A549 (cell line): ENCODE measurements around the gene MXI1. TPM values are rescaled to one million over a fixed set of nuclear protein-coding genes. Genes with fewer than 3 reads are reported as not detected.

Experiments used
- ATAC-seq, 2 experiments: fragments of 200-7000 bp in 1 of 2; fragments of >200 bp in 1 of 2; cut with Nextera tagmentation in 1 of 2; cut with Tn5 transposase in 1 of 2; 3 replicates each; pipeline versions ENCODE4 v1.8.0 to v1.9.1; 2018 to 2020; ENCODE audit warnings: mild to moderate bottlenecking in 1 of 2, moderate library complexity in 1 of 2
- CTCF ChIA-PET: fragments of 300-600 bp; sonication (Branson Sonifier 250); formaldehyde crosslinking; extraction: SDS; loops from one replicate; lab custom pipeline; 2021; ENCODE audit warnings: antibody characterized with exemption, inconsistent platforms; lab: Yijun Ruan, JAX
- POLR2A ChIA-PET: fragments of 350-600 bp; formaldehyde crosslinking; extraction: SDS; loops from one replicate; lab custom pipeline; 2021; ENCODE audit warnings: antibody characterized with exemption, inconsistent platforms; lab: Yijun Ruan, JAX
- DNase-seq, 2 experiments: peaks; one replicate each; pipeline versions ENCODE4 v3.0.0 to v3.0.0-alpha.2; 2011 to 2016; ENCODE audit warnings: low read depth in 1 of 2, low spot score in 1 of 2
- FAIRE-seq: peaks from 2 replicates; lab custom pipeline; 2011; peaks lifted over from hg19 to GRCh38; lab: Jason Lieb, UNC
- H3K27ac ChIP-seq, 2 experiments: fragments of >200 bp; sonication (Bioruptor Twin); formaldehyde crosslinking; 3 replicates each; pipeline ENCODE4 v1.5.1; 2016 to 2017
- H3K4me1 ChIP-seq: fragments of >200 bp; sonication (Bioruptor Twin); formaldehyde crosslinking; 3 replicates; pipeline ENCODE4 v1.6.1; 2016
- H3K4me2 ChIP-seq: fragments of >200 bp; sonication (Bioruptor Twin); formaldehyde crosslinking; 3 replicates; pipeline ENCODE4 v1.6.1; 2016
- H3K4me3 ChIP-seq: fragments of >200 bp; sonication (Bioruptor Twin); formaldehyde crosslinking; 3 replicates; pipeline ENCODE4 v1.5.1; 2016
- H3K9me3 ChIP-seq: fragments of >200 bp; sonication (Bioruptor Twin); formaldehyde crosslinking; 3 replicates; pipeline ENCODE4 v1.6.1; 2016
- BHLHE40 ChIP-seq: IDR thresholded peaks from 2 replicates; pipeline ENCODE4 v1.6.1; 2012; ENCODE audit warnings: low read depth, low read length, inconsistent platforms
- CHD2 ChIP-seq: fragments of 150-350 bp; IDR thresholded peaks from 2 replicates; pipeline ENCODE4 v1.6.1; 2014; ENCODE audit warnings: low read length; ENCODE audit not compliant: partially characterized antibody
- EHMT2 ChIP-seq: fragments of 200-600 bp; sonication (generic); IDR thresholded peaks from 2 replicates; pipeline ENCODE4 v1.6.1; 2016; ENCODE audit warnings: antibody characterized with exemption, low read depth, mild to moderate bottlenecking, moderate library complexity
- ELK1 ChIP-seq: fragments of 150-350 bp; IDR thresholded peaks from 2 replicates; pipeline ENCODE4 v1.6.1; 2014; ENCODE audit warnings: low read depth, mild to moderate bottlenecking, low read length
- FOSL2 ChIP-seq, 2 experiments: fragments of 450-650 bp in 1 of 2; fragments of >200 bp in 1 of 2; sonication (Bioruptor Twin) in 1 of 2; formaldehyde crosslinking; IDR thresholded peaks; 2 replicates each; pipeline versions ENCODE4 v1.5.0 to v1.6.1; 2016 to 2020; ENCODE audit warnings: mild to moderate bottlenecking in 1 of 2, moderate library complexity in 1 of 2
- GATA3 ChIP-seq: IDR thresholded peaks from 2 replicates; pipeline ENCODE4 v1.6.1; 2012; ENCODE audit warnings: borderline replicate concordance
- HEYL ChIP-seq: fragments of 250-450 bp; sonication (Bioruptor Pico); IDR thresholded peaks from 2 replicates; pipeline ENCODE4 v1.8.0; 2021; ENCODE audit warnings: mild to moderate bottlenecking, moderate library complexity
- HOXB5 ChIP-seq: fragments of 250-450 bp; sonication (Bioruptor Pico); IDR thresholded peaks from 2 replicates; pipeline ENCODE4 v1.5.0; 2020; ENCODE audit warnings: mild to moderate bottlenecking, moderate library complexity
- JUN ChIP-seq, 2 experiments: fragments of >200 bp; sonication (Bioruptor Twin); formaldehyde crosslinking; IDR thresholded peaks; 2 replicates in 1 of 2; 3 replicates in 1 of 2; pipeline ENCODE4 v1.6.1; 2016 to 2017
- MAX ChIP-seq: IDR thresholded peaks from 2 replicates; pipeline ENCODE4 v1.6.1; 2012
- MAZ ChIP-seq: fragments of 150-350 bp; IDR thresholded peaks from 2 replicates; pipeline ENCODE4 v1.6.1; 2014; ENCODE audit warnings: antibody characterized with exemption, low read depth, low read length, borderline replicate concordance
- MYC ChIP-seq: IDR thresholded peaks from 2 replicates; pipeline ENCODE4 v1.6.1; 2012; ENCODE audit warnings: mild to moderate bottlenecking, inconsistent platforms, low read length, improper control_type of control experiment, borderline replicate concordance
- NFE2L2 ChIP-seq: fragments of 150-350 bp; conservative IDR thresholded peaks from 2 replicates; pipeline ENCODE4 v1.6.1; 2014; ENCODE audit warnings: low read length
- PHF8 ChIP-seq: fragments of 200-600 bp; sonication (generic); IDR thresholded peaks from 2 replicates; pipeline ENCODE4 v1.6.1; 2016; ENCODE audit warnings: low read depth, mild to moderate bottlenecking, antibody characterized with exemption, moderate library complexity, borderline replicate concordance
- POLR2A ChIP-seq: IDR thresholded peaks from 2 replicates; pipeline ENCODE4 v1.6.1; 2012; ENCODE audit warnings: mild to moderate bottlenecking, low read length
- POLR2AphosphoS2 ChIP-seq: conservative IDR thresholded peaks from 2 replicates; pipeline ENCODE4 v1.6.1; 2012; ENCODE audit warnings: low read length, improper control_type of control experiment, inconsistent platforms
- RAD21 ChIP-seq, 2 experiments: fragments of >200 bp in 1 of 2; sonication (Bioruptor Twin) in 1 of 2; formaldehyde crosslinking in 1 of 2; IDR thresholded peaks in 1 of 2; conservative IDR thresholded peaks in 1 of 2; 2 replicates in 1 of 2; 3 replicates in 1 of 2; pipeline ENCODE4 v1.6.1; 2012 to 2018; ENCODE audit warnings: inconsistent platforms in 1 of 2
- RNF2 ChIP-seq: fragments of 200-600 bp; sonication (generic); IDR thresholded peaks from 2 replicates; pipeline ENCODE4 v1.6.1; 2016; ENCODE audit warnings: low read depth, mild to moderate bottlenecking, antibody characterized with exemption, moderate library complexity, borderline replicate concordance
- SMC3 ChIP-seq: fragments of >200 bp; sonication (Bioruptor Twin); formaldehyde crosslinking; IDR thresholded peaks from 3 replicates; pipeline ENCODE4 v1.6.1; 2018; ENCODE audit warnings: inconsistent platforms
- SREBF2 ChIP-seq: fragments of 450-650 bp; IDR thresholded peaks from 2 replicates; pipeline ENCODE4 v1.6.1; 2014; ENCODE audit warnings: mild to moderate bottlenecking, moderate library complexity
- ZSCAN20 ChIP-seq: fragments of 250-450 bp; sonication (Bioruptor Pico); IDR thresholded peaks from 2 replicates; pipeline ENCODE4 v1.8.0; 2022; ENCODE audit warnings: mild to moderate bottlenecking, moderate library complexity
- WGBS: methylation state at CpG from one replicate; pipeline ENCODE4 v1.1.6; 2017; ENCODE audit errors: missing lambda C conversion rate; 5-methylcytosine and 5-hydroxymethylcytosine counted together
- polyA plus RNA-seq, 4 experiments: library from polyadenylated mRNA; depleted of rRNA in 3 of 4; stranded (reverse); fragments of >200 nt; fragmentation: RNase III in 1 of 4; extraction: RNeasy Plus Mini Kit Qiagen cat#74134 plus additional on column Dnase treatment in 1 of 4; gene quantifications; 2 replicates in 3 of 4; 3 replicates in 1 of 4; pipeline ENCODE4 v1.2.3, GENCODE V29; 2011 to 2017
- TF ChIP-seq, protein P1 (sequence below): fragments of 450-650 bp; IDR thresholded peaks from 2 replicates; pipeline ENCODE4 v1.6.1; 2014; ENCODE audit warnings: antibody characterized with exemption
- TF ChIP-seq, protein P2 (sequence below): fragments of >200 bp; sonication (Bioruptor Twin); formaldehyde crosslinking; IDR thresholded peaks from 3 replicates; pipeline ENCODE4 v1.6.1; 2016
- TF ChIP-seq, protein P3 (sequence below): fragments of 200-600 bp; sonication (generic); IDR thresholded peaks from 2 replicates; pipeline ENCODE4 v1.6.1; 2016; ENCODE audit warnings: antibody characterized with exemption, mild to moderate bottlenecking, moderate library complexity
- TF ChIP-seq, protein P4 (sequence below): fragments of >200 bp; sonication (Bioruptor Twin); formaldehyde crosslinking; IDR thresholded peaks from 3 replicates; pipeline ENCODE4 v1.5.1; 2016

Gene MXI1
- polyA plus RNA-seq, 2 of the 4 experiments (the other 2 are of a cell fraction) = 7.1 to 15.7 TPM

GRCh38 chr10:110304780-110305421 is 97.5 kb downstream of the MXI1 start, which contains the start of gene SMNDC1:
SMNDC1 (minus strand) TSS chr10:110304920; CDS start chr10:110303587, 1,333 bp downstream.
- WGBS = 1% methylated on average over 41 of the region's 42 CpGs
- Histone ChIP-seq H3K9me3 (no peaks in the 10 kb centered on the region), H3K4me3 (peak within 1 kb of the TSS; percentile 93), H3K4me2 (peak within 1 kb of the TSS; percentile 92), H3K27ac (peak within 1 kb of the TSS; percentile 97 to 98), H3K4me1 (peaks cover 57% of the 10 kb centered on the region)
- ChIA-PET POLR2A (interaction anchor here (0.6 to 2.0 kb wide), 21 partner anchors 15 to 636 kb away, joined by 3 to 20 read pairs (median 4); partner anchors contain the start of genes BBIP1 and SHOC2), CTCF (interaction anchor here (0.9 to 7.4 kb wide), 20 partner anchors 21 to 441 kb away, joined by 3 to 65 read pairs (median 5); partner anchors contain the start of gene DUSP5)
- peak; percentile 86 to 99 for DNase-seq
- TF ChIP-seq, protein P1, sequence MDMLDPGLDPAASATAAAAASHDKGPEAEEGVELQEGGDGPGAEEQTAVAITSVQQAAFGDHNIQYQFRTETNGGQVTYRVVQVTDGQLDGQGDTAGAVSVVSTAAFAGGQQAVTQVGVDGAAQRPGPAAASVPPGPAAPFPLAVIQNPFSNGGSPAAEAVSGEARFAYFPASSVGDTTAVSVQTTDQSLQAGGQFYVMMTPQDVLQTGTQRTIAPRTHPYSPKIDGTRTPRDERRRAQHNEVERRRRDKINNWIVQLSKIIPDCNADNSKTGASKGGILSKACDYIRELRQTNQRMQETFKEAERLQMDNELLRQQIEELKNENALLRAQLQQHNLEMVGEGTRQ = peak; percentile 92
- peak; percentile 94 for TF ChIP-seq CHD2
- TF ChIP-seq, protein P2, sequence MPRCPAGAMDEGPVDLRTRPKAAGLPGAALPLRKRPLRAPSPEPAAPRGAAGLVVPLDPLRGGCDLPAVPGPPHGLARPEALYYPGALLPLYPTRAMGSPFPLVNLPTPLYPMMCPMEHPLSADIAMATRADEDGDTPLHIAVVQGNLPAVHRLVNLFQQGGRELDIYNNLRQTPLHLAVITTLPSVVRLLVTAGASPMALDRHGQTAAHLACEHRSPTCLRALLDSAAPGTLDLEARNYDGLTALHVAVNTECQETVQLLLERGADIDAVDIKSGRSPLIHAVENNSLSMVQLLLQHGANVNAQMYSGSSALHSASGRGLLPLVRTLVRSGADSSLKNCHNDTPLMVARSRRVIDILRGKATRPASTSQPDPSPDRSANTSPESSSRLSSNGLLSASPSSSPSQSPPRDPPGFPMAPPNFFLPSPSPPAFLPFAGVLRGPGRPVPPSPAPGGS = peak; percentile 9; the same call in 1 of the 3 replicates
- peak; percentile 23; the same call in 1 of the 2 replicates for TF ChIP-seq GATA3
- TF ChIP-seq, protein P3, sequence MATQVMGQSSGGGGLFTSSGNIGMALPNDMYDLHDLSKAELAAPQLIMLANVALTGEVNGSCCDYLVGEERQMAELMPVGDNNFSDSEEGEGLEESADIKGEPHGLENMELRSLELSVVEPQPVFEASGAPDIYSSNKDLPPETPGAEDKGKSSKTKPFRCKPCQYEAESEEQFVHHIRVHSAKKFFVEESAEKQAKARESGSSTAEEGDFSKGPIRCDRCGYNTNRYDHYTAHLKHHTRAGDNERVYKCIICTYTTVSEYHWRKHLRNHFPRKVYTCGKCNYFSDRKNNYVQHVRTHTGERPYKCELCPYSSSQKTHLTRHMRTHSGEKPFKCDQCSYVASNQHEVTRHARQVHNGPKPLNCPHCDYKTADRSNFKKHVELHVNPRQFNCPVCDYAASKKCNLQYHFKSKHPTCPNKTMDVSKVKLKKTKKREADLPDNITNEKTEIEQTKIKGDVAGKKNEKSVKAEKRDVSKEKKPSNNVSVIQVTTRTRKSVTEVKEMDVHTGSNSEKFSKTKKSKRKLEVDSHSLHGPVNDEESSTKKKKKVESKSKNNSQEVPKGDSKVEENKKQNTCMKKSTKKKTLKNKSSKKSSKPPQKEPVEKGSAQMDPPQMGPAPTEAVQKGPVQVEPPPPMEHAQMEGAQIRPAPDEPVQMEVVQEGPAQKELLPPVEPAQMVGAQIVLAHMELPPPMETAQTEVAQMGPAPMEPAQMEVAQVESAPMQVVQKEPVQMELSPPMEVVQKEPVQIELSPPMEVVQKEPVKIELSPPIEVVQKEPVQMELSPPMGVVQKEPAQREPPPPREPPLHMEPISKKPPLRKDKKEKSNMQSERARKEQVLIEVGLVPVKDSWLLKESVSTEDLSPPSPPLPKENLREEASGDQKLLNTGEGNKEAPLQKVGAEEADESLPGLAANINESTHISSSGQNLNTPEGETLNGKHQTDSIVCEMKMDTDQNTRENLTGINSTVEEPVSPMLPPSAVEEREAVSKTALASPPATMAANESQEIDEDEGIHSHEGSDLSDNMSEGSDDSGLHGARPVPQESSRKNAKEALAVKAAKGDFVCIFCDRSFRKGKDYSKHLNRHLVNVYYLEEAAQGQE = peak; percentile 76
- TF ChIP-seq POLR2A = peak; percentile 28; the same call in 1 of the 2 replicates
- TF ChIP-seq FOSL2 (IDR thresholded peaks at IDR 0.05) = no peak
- no peak for TF ChIP-seq FOSL2 (CRISPR knock-in tag; IDR thresholded peaks at IDR 0.05)
- TF ChIP-seq JUN (IDR thresholded peaks at IDR 0.05) = peak; percentile 33 to 69; a peak in 4 of 5 replicates
- 0 out of 2 replicates have a peak, but pooled peaks have one; percentile 27 for TF ChIP-seq HOXB5
- TF ChIP-seq PHF8 = peak; percentile 21; the same call in 1 of the 2 replicates
- peak; percentile 72; the same call in 1 of the 2 replicates for TF ChIP-seq MAX
- TF ChIP-seq ELK1 = no peak
- TF ChIP-seq NFE2L2 = no peak
- TF ChIP-seq HEYL (CRISPR knock-in tag) = no peak
- peak; percentile 50; the same call in 1 of the 2 replicates for TF ChIP-seq BHLHE40
- ATAC-seq = peak; percentile 91 to 95
- FAIRE-seq = peak; percentile 94

GRCh38 chr10:110305767-110306451 is 98.5 kb downstream of the MXI1 start:
- Histone ChIP-seq H3K4me1 (peaks cover 55% of the 10 kb centered on the region), H3K4me3 (peak overlapping the region; percentile 93), H3K9me3 (no peaks in the 10 kb centered on the region), H3K27ac (peak overlapping the region; percentile 97 to 98), H3K4me2 (peak overlapping the region; percentile 74)
- 66% methylated on average over 17 of the region's 17 CpGs for WGBS
- ChIA-PET POLR2A (interaction anchor here (0.8 to 2.0 kb wide), 7 partner anchors 16 to 613 kb away, joined by 3 to 11 read pairs (median 6); partner anchors contain the start of genes BBIP1 and SHOC2), CTCF (interaction anchor here (0.6 to 7.4 kb wide), 45 partner anchors 20 to 440 kb away, joined by 3 to 65 read pairs (median 4); partner anchors contain the start of gene DUSP5)
- ATAC-seq = peak; percentile 65 to 69
- peak; percentile 72 to 90 for DNase-seq
- FAIRE-seq = no peak
- TF ChIP-seq RAD21 (conservative IDR thresholded peaks at IDR 0.05 in 1 of 2, IDR thresholded peaks at IDR 0.05 in 1 of 2) (peak; percentile 90 to 93), ZSCAN20 (CRISPR knock-in tag) (no peak), RNF2 (no peak), SMC3 (peak; percentile 83), MYC (0 out of 2 replicates have a peak, but pooled peaks have one; percentile 31), POLR2AphosphoS2 (no peak), EHMT2 (no peak), SREBF2 (no peak), MAZ (no peak)
- TF ChIP-seq, protein P4, sequence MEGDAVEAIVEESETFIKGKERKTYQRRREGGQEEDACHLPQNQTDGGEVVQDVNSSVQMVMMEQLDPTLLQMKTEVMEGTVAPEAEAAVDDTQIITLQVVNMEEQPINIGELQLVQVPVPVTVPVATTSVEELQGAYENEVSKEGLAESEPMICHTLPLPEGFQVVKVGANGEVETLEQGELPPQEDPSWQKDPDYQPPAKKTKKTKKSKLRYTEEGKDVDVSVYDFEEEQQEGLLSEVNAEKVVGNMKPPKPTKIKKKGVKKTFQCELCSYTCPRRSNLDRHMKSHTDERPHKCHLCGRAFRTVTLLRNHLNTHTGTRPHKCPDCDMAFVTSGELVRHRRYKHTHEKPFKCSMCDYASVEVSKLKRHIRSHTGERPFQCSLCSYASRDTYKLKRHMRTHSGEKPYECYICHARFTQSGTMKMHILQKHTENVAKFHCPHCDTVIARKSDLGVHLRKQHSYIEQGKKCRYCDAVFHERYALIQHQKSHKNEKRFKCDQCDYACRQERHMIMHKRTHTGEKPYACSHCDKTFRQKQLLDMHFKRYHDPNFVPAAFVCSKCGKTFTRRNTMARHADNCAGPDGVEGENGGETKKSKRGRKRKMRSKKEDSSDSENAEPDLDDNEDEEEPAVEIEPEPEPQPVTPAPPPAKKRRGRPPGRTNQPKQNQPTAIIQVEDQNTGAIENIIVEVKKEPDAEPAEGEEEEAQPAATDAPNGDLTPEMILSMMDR = peak; percentile 89
